Measurements from ENCODE around the gene THOC7. TPM values are rescaled to one million over a fixed set of nuclear protein-coding genes. Genes with fewer than 3 reads are reported as not detected.

Gene THOC7
- total RNA-seq, 2 donors from 2014 or later = 24.4 to 55.9 TPM

GRCh38 chr3:63872135-63872924 lies 8.7 kb upstream of the THOC7 start:
- WGBS = 96% methylated on average over 2 of the region's 2 CpGs
- TF ChIP-seq POLR2A (IDR thresholded peaks at IDR 0.05) (no peak), CTCF (IDR thresholded peaks at IDR 0.05) (no peak), POLR2AphosphoS5 (IDR thresholded peaks at IDR 0.05) (no peak)
- no peaks in the 10 kb centered on the region for H3K27me3 ChIP-seq (replicated peaks; ENCODE audit: insufficient read depth)
- no peaks in the 10 kb centered on the region for H3K9me3 ChIP-seq
- no peak for DNase-seq (ENCODE audit: low spot score)
- H3K4me3 ChIP-seq = no peak overlapping the region
- H3K4me1 ChIP-seq (replicated peaks) = no peaks in the 10 kb centered on the region
- no peaks in the 10 kb centered on the region for H3K36me3 ChIP-seq
- intact Hi-C loops (cut with DNase I) = loop anchor here (10.0 kb wide), 1 partner anchor 122 kb away; no protein-coding TSS in a partner anchor
- H3K27ac ChIP-seq = no peak overlapping the region

DNA sequence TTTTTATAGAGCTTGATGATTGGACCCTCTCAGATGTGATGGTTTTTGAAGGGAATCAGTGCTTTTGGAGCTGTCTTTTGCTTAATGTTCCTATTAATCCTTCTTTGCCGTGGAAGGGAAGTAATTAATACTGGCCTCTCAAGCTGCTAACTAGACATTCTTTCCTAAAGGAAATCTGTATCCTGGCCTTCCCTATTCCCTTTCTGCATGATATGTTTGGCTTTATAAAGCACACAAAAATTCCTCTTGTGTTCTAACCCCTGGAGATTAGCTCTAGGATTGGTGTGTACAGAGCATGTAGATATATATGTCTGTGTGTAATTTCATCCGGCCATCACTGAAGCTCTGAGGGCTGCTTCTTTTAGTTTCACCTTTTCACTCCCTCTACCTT lies 7.0 kb upstream of the THOC7 start:
- Histone ChIP-seq H3K4me3 (no peak overlapping the region), H3K27me3 (replicated peaks; ENCODE audit: insufficient read depth) (no peaks in the 10 kb centered on the region), H3K9me3 (no peaks in the 10 kb centered on the region), H3K36me3 (no peaks in the 10 kb centered on the region), H3K27ac (no peak overlapping the region), H3K4me1 (replicated peaks) (no peaks in the 10 kb centered on the region)
- intact Hi-C loops (cut with DNase I) = loop anchor here (10.0 kb wide), 1 partner anchor 124 kb away; no protein-coding TSS in a partner anchor
- WGBS = 69% methylated on average over 2 of the region's 2 CpGs
- no peak for DNase-seq (ENCODE audit: low spot score)
- TF ChIP-seq CTCF (IDR thresholded peaks at IDR 0.05) (no peak), POLR2A (IDR thresholded peaks at IDR 0.05) (no peak), POLR2AphosphoS5 (IDR thresholded peaks at IDR 0.05) (no peak)

- H3K27me3 ChIP-seq (replicated peaks; ENCODE audit: insufficient read depth) = no peaks in the 10 kb centered on the region
- no peak overlapping the region for H3K4me3 ChIP-seq
- H3K4me1 ChIP-seq (replicated peaks) = no peaks in the 10 kb centered on the region
- H3K36me3 ChIP-seq = no peaks in the 10 kb centered on the region
- 87% methylated on average over 3 of the region's 3 CpGs for WGBS
- intact Hi-C loops (cut with DNase I) = loop anchor here (10.0 kb wide), 1 partner anchor 125 kb away; no protein-coding TSS in a partner anchor
- no peaks in the 10 kb centered on the region for H3K9me3 ChIP-seq
- no peak for DNase-seq (ENCODE audit: low spot score)
- no peak overlapping the region for H3K27ac ChIP-seq
- TF ChIP-seq POLR2AphosphoS5 (IDR thresholded peaks at IDR 0.05) (no peak), POLR2A (IDR thresholded peaks at IDR 0.05) (no peak), CTCF (IDR thresholded peaks at IDR 0.05) (no peak)
Measured at GRCh38 chr3:63869940-63870614, 6.5 kb upstream of the THOC7 start.

GRCh38 chr3:63867225-63867624 lies 3.6 kb upstream of the THOC7 start:
- Histone ChIP-seq H3K27me3 (replicated peaks; ENCODE audit: insufficient read depth) (no peaks in the 10 kb centered on the region), H3K9me3 (no peaks in the 10 kb centered on the region), H3K36me3 (no peaks in the 10 kb centered on the region), H3K27ac (no peak overlapping the region), H3K4me1 (replicated peaks) (no peaks in the 10 kb centered on the region), H3K4me3 (no peak overlapping the region)
- DNase-seq (ENCODE audit: low spot score) = no peak
- TF ChIP-seq POLR2A (IDR thresholded peaks at IDR 0.05) (no peak), POLR2AphosphoS5 (IDR thresholded peaks at IDR 0.05) (no peak)
- intact Hi-C loops (cut with DNase I) = no loop called here
- 95% methylated on average over 1 of the region's 1 CpG for WGBS

- WGBS = 8% methylated on average over 3 of the region's 3 CpGs
- no peaks in the 10 kb centered on the region for H3K27me3 ChIP-seq (replicated peaks; ENCODE audit: insufficient read depth)
Measured at GRCh38 chr3:63864965-63865327, 1.3 kb upstream of the THOC7 start.

More at GRCh38 chr3:63864965-63865327, 1.3 kb upstream of the THOC7 start:
- Histone ChIP-seq H3K4me1 (replicated peaks) (no peaks in the 10 kb centered on the region), H3K4me3 (peak overlapping the region; percentile 92 to 98), H3K27ac (peak overlapping the region; percentile 81 to 83), H3K9me3 (no peaks in the 10 kb centered on the region), H3K36me3 (no peaks in the 10 kb centered on the region)
- no peak for DNase-seq (ENCODE audit: low spot score)
- TF ChIP-seq CTCF (IDR thresholded peaks at IDR 0.05) (no peak), POLR2A (IDR thresholded peaks at IDR 0.05) (no peak), POLR2AphosphoS5 (IDR thresholded peaks at IDR 0.05) (no peak)
- intact Hi-C loops (cut with DNase I) = no loop called here
